Transverse colon (tissue), 3 donors: ENCODE measurements around the gene FBXL2.

ENCODE experiments used
- EP300 ChIP-seq: sonication (generic); formaldehyde crosslinking; IDR thresholded peaks from one replicate; pipeline ENCODE4 v1.6.1; 2017; ENCODE audit warnings: antibody characterized with exemption, low read depth
- TF ChIP-seq, protein P1 (sequence below), 5 experiments: fragments of 200-600 bp in 3 of 5; fragments of 450-650 bp in 2 of 5; sonication (generic) in 3 of 5; IDR thresholded peaks; 1 replicate in 2 of 5; 2 replicates in 3 of 5; pipeline ENCODE4 v1.5.1; 2016 to 2017; ENCODE audit warnings: antibody characterized with exemption in 5 of 5, inconsistent platforms in 3 of 5, mild to moderate bottlenecking in 2 of 5, moderate library complexity in 1 of 5

- TF ChIP-seq, protein P1, sequence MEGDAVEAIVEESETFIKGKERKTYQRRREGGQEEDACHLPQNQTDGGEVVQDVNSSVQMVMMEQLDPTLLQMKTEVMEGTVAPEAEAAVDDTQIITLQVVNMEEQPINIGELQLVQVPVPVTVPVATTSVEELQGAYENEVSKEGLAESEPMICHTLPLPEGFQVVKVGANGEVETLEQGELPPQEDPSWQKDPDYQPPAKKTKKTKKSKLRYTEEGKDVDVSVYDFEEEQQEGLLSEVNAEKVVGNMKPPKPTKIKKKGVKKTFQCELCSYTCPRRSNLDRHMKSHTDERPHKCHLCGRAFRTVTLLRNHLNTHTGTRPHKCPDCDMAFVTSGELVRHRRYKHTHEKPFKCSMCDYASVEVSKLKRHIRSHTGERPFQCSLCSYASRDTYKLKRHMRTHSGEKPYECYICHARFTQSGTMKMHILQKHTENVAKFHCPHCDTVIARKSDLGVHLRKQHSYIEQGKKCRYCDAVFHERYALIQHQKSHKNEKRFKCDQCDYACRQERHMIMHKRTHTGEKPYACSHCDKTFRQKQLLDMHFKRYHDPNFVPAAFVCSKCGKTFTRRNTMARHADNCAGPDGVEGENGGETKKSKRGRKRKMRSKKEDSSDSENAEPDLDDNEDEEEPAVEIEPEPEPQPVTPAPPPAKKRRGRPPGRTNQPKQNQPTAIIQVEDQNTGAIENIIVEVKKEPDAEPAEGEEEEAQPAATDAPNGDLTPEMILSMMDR (IDR thresholded peaks at IDR 0.05) = no peak
- no peak for TF ChIP-seq EP300
Measured at GRCh38 chr3:33401781-33402180, 124.5 kb downstream of the FBXL2 start.
